Vagina (tissue), 2 donors: Measurements from ENCODE around the gene ABCA10.

Experiments used
- CTCF ChIP-seq, 3 experiments: fragments of 450-650 bp in 2 of 3; fragments of 200-600 bp in 1 of 3; sonication (generic) in 1 of 3; IDR thresholded peaks; one replicate each; pipeline ENCODE4 v1.5.1; 2017 to 2019; ENCODE audit warnings: antibody characterized with exemption in 3 of 3, mild to moderate bottlenecking in 2 of 3, moderate library complexity in 2 of 3
- POLR2A ChIP-seq, 2 donors: fragments of 450-650 bp; IDR thresholded peaks; one replicate each; pipeline ENCODE4 v1.6.1; 2017; ENCODE audit warnings: antibody characterized with exemption in 2 of 2, mild to moderate bottlenecking in 2 of 2, moderate library complexity in 2 of 2
- POLR2AphosphoS5 ChIP-seq, 2 donors: sonication (generic); formaldehyde crosslinking; IDR thresholded peaks; one replicate each; pipeline ENCODE4 v1.9.0; 2017; ENCODE audit warnings: antibody characterized with exemption in 2 of 2, mild to moderate bottlenecking in 2 of 2, low read depth in 1 of 2; ENCODE audit not compliant: insufficient read depth in 1 of 2

- TF ChIP-seq CTCF (IDR thresholded peaks at IDR 0.05) (no peak), POLR2AphosphoS5 (IDR thresholded peaks at IDR 0.05; ENCODE audit: insufficient read depth in 1 of 2, low read depth in 1 of 2) (no peak), POLR2A (IDR thresholded peaks at IDR 0.05) (no peak)
These were observed 47.1 kb upstream of the ABCA10 start for GRCh38 chr17:69275751-69276150.
